Measurements from ENCODE around the gene ADAM17. TPM values are rescaled to one million over a fixed set of nuclear protein-coding genes. Genes with fewer than 3 reads are reported as not detected.

ADAM17 gene
- total RNA-seq, 2 experiments from 2014 or later, result 14.2 to 15.9 TPM

GRCh38 chr2:9573013-9573720 is 17.5 kb upstream of the ADAM17 start:
- CTCF ChIA-PET, result no interaction called here

GRCh38 chr2:9570182-9571060 is 14.8 kb upstream of the ADAM17 start:
- no peaks in the 10 kb centered on the region for H3K27me3 Mint-ChIP-seq
- ChIA-PET POLR2A (interaction anchor here (1.0 to 1.2 kb wide), 2 partner anchors 14 to 18 kb away, joined by 3 to 4 read pairs; partner anchors contain the start of gene ADAM17), CTCF (interaction anchor here (1.0 to 1.4 kb wide), 3 partner anchors 13 to 229 kb away, joined by 3 read pairs; no protein-coding TSS in a partner anchor)
- H3K4me1 Mint-ChIP-seq (ENCODE audit: low read depth), result peaks cover 13% of the 10 kb centered on the region
- no peak overlapping the region for H3K27ac Mint-ChIP-seq
- H3K9me3 Mint-ChIP-seq, result no peaks in the 10 kb centered on the region
- DNase-seq (no peak), ATAC-seq (no peak)
- no peaks in the 10 kb centered on the region for H3K36me3 Mint-ChIP-seq (ENCODE audit: low read depth)
- no peak overlapping the region for H3K4me3 Mint-ChIP-seq
- intact Hi-C loops (cut with micrococcal nuclease), result no loop called here
- no peak for TF ChIP-seq CTCF (IDR thresholded peaks at IDR 0.05)

More at GRCh38 chr2:9573013-9573720, 17.5 kb upstream of the ADAM17 start:
- H3K36me3 Mint-ChIP-seq (ENCODE audit: low read depth), result no peaks in the 10 kb centered on the region
- no peaks in the 10 kb centered on the region for H3K27me3 Mint-ChIP-seq
- ATAC-seq (peak; percentile 67), DNase-seq (no peak)
- no peaks in the 10 kb centered on the region for H3K9me3 Mint-ChIP-seq
- no peak overlapping the region for H3K4me3 Mint-ChIP-seq
- intact Hi-C loops (cut with micrococcal nuclease), result no loop called here
- TF ChIP-seq CTCF (IDR thresholded peaks at IDR 0.05), result no peak
- POLR2A ChIA-PET, result interaction anchor here (2.1 kb wide), 1 partner anchor 35 kb away, joined by 5 read pairs; no protein-coding TSS in a partner anchor
- H3K27ac Mint-ChIP-seq, result no peak overlapping the region
- peaks cover 13% of the 10 kb centered on the region for H3K4me1 Mint-ChIP-seq (ENCODE audit: low read depth)

GRCh38 chr2:9565436-9566153 is 10.0 kb upstream of the ADAM17 start:
- intact Hi-C loops (cut with micrococcal nuclease), result no loop called here
- no peaks in the 10 kb centered on the region for H3K27me3 Mint-ChIP-seq
- H3K4me3 Mint-ChIP-seq, result no peak overlapping the region
- DNase-seq, result no peak
- TF ChIP-seq CTCF (IDR thresholded peaks at IDR 0.05), result no peak
- no peaks in the 10 kb centered on the region for H3K4me1 Mint-ChIP-seq (ENCODE audit: low read depth)
- ChIA-PET CTCF (interaction anchor here (1.0 kb wide), 1 partner anchor 30 kb away, joined by 3 read pairs; no protein-coding TSS in a partner anchor), POLR2A (interaction anchor here (1.9 kb wide), 1 partner anchor 10 kb away, joined by 5 read pairs; the partner anchor contains the start of gene ADAM17)
- no peaks in the 10 kb centered on the region for H3K36me3 Mint-ChIP-seq (ENCODE audit: low read depth)
- H3K9me3 Mint-ChIP-seq, result no peaks in the 10 kb centered on the region
- no peak overlapping the region for H3K27ac Mint-ChIP-seq
- no peak for ATAC-seq

GRCh38 chr2:9560628-9561027 is 5.0 kb upstream of the ADAM17 start:
- ATAC-seq (no peak), DNase-seq (no peak)
- POLR2A ChIA-PET, result interaction anchor here (0.8 kb wide), 1 partner anchor 69 kb away, joined by 3 read pairs; no protein-coding TSS in a partner anchor
- Mint-ChIP-seq H3K27ac (no peak overlapping the region), H3K9me3 (no peaks in the 10 kb centered on the region), H3K4me1 (ENCODE audit: low read depth) (peaks cover 16% of the 10 kb centered on the region), H3K27me3 (no peaks in the 10 kb centered on the region), H3K36me3 (ENCODE audit: low read depth) (no peaks in the 10 kb centered on the region), H3K4me3 (no peak overlapping the region)
- no peak for TF ChIP-seq CTCF (IDR thresholded peaks at IDR 0.05)
- CTCF ChIA-PET, result no interaction called here
- intact Hi-C loops (cut with micrococcal nuclease), result no loop called here

Measured in activated CD8-positive, alpha-beta T cell treated with anti-CD3 and anti-CD28 coated beads for 36 hours (primary cell).